ENCODE measurements around the gene TUG1.

Gene TUG1
- total RNA-seq: 119 to 170 (median 129) reads per million in 3 donors

GRCh38 chr22:30968924-30969531 is at the start of gene TUG1:
TUG1 (plus strand) TSS chr22:30969265.
- Histone ChIP-seq H3K27me3 (replicated peaks; ENCODE audit: control insufficient read depth, insufficient read depth, low read length, poor library complexity, severe bottlenecking) (no peaks in the 10 kb centered on the region), H3K4me3 (ENCODE audit: insufficient read depth, low read depth, low read length, poor library complexity, severe bottlenecking) (peak within 1 kb of the TSS; percentile 70), H3K4me1 (ENCODE audit: control insufficient read depth, insufficient read depth, low read length, poor library complexity, severe bottlenecking) (peaks cover 13% of the 10 kb centered on the region), H3K27ac (ENCODE audit: insufficient read depth, low read length, poor library complexity, severe bottlenecking) (peak within 1 kb of the TSS; percentile 94), H3K9me3 (ENCODE audit: control insufficient read depth, low read length) (peaks cover 18% of the 10 kb centered on the region), H3K36me3 (ENCODE audit: control insufficient read depth, insufficient read depth, low read length) (peaks cover 31% of the 10 kb centered on the region)
- peak; percentile 95 to 97 (median 97) for DNase-seq

- Histone ChIP-seq H3K4me1 (ENCODE audit: control insufficient read depth, insufficient read depth, low read length, poor library complexity, severe bottlenecking) (peaks cover 5% of the 10 kb centered on the region), H3K4me3 (ENCODE audit: insufficient read depth, low read depth, low read length, poor library complexity, severe bottlenecking) (no peak overlapping the region), H3K36me3 (ENCODE audit: control insufficient read depth, insufficient read depth, low read length) (peaks cover 2% of the 10 kb centered on the region), H3K27me3 (replicated peaks; ENCODE audit: control insufficient read depth, insufficient read depth, low read length, poor library complexity, severe bottlenecking) (no peaks in the 10 kb centered on the region), H3K27ac (ENCODE audit: insufficient read depth, low read length, poor library complexity, severe bottlenecking) (no peak overlapping the region), H3K9me3 (ENCODE audit: control insufficient read depth, low read length) (no peaks in the 10 kb centered on the region)
- no peak for DNase-seq
Measured at GRCh38 chr22:30919973-30920372, 49.1 kb upstream of the TUG1 start.

- Histone ChIP-seq H3K36me3 (ENCODE audit: control insufficient read depth, insufficient read depth, low read length) (peaks cover 6% of the 10 kb centered on the region), H3K9me3 (ENCODE audit: control insufficient read depth, low read length) (no peaks in the 10 kb centered on the region), H3K4me1 (ENCODE audit: control insufficient read depth, insufficient read depth, low read length, poor library complexity, severe bottlenecking) (peaks cover 5% of the 10 kb centered on the region), H3K27ac (ENCODE audit: insufficient read depth, low read length, poor library complexity, severe bottlenecking) (no peak overlapping the region), H3K4me3 (ENCODE audit: insufficient read depth, low read depth, low read length, poor library complexity, severe bottlenecking) (no peak overlapping the region), H3K27me3 (replicated peaks; ENCODE audit: control insufficient read depth, insufficient read depth, low read length, poor library complexity, severe bottlenecking) (no peaks in the 10 kb centered on the region)
- DNase-seq: peak; percentile 55 to 74 (median 57)
Measured at GRCh38 chr22:30920407-30920806, 48.7 kb upstream of the TUG1 start.

GRCh38 chr22:30921108-30921507 is 48.0 kb upstream of the TUG1 start:
- no peaks in the 10 kb centered on the region for H3K9me3 ChIP-seq (ENCODE audit: control insufficient read depth, low read length)
- H3K4me1 ChIP-seq (ENCODE audit: control insufficient read depth, insufficient read depth, low read length, poor library complexity, severe bottlenecking): peaks cover 5% of the 10 kb centered on the region
- H3K27ac ChIP-seq (ENCODE audit: insufficient read depth, low read length, poor library complexity, severe bottlenecking): no peak overlapping the region
- no peaks in the 10 kb centered on the region for H3K27me3 ChIP-seq (replicated peaks; ENCODE audit: control insufficient read depth, insufficient read depth, low read length, poor library complexity, severe bottlenecking)
- peak overlapping the region; percentile 45 for H3K4me3 ChIP-seq (ENCODE audit: insufficient read depth, low read depth, low read length, poor library complexity, severe bottlenecking)
- H3K36me3 ChIP-seq (ENCODE audit: control insufficient read depth, insufficient read depth, low read length): peaks cover 13% of the 10 kb centered on the region
- DNase-seq: no peak

- DNase-seq: peak; percentile 58 to 78 (median 72)
- Histone ChIP-seq H3K36me3 (ENCODE audit: control insufficient read depth, insufficient read depth, low read length) (peaks cover 22% of the 10 kb centered on the region), H3K9me3 (ENCODE audit: control insufficient read depth, low read length) (no peaks in the 10 kb centered on the region), H3K27me3 (replicated peaks; ENCODE audit: control insufficient read depth, insufficient read depth, low read length, poor library complexity, severe bottlenecking) (no peaks in the 10 kb centered on the region), H3K4me1 (ENCODE audit: control insufficient read depth, insufficient read depth, low read length, poor library complexity, severe bottlenecking) (peaks cover 5% of the 10 kb centered on the region), H3K27ac (ENCODE audit: insufficient read depth, low read length, poor library complexity, severe bottlenecking) (peak overlapping the region; percentile 65), H3K4me3 (ENCODE audit: insufficient read depth, low read depth, low read length, poor library complexity, severe bottlenecking) (peak overlapping the region; percentile 45)
Measured at GRCh38 chr22:30922151-30922611, 46.9 kb upstream of the TUG1 start.

GRCh38 chr22:30923168-30923900 is 45.7 kb upstream of the TUG1 start:
- no peaks in the 10 kb centered on the region for H3K27me3 ChIP-seq (replicated peaks; ENCODE audit: control insufficient read depth, insufficient read depth, low read length, poor library complexity, severe bottlenecking)
- H3K36me3 ChIP-seq (ENCODE audit: control insufficient read depth, insufficient read depth, low read length): peaks cover 34% of the 10 kb centered on the region
- no peaks in the 10 kb centered on the region for H3K9me3 ChIP-seq (ENCODE audit: control insufficient read depth, low read length)
- H3K4me3 ChIP-seq (ENCODE audit: insufficient read depth, low read depth, low read length, poor library complexity, severe bottlenecking): no peak overlapping the region
- H3K27ac ChIP-seq (ENCODE audit: insufficient read depth, low read length, poor library complexity, severe bottlenecking): peak overlapping the region; percentile 5
- peaks cover 5% of the 10 kb centered on the region for H3K4me1 ChIP-seq (ENCODE audit: control insufficient read depth, insufficient read depth, low read length, poor library complexity, severe bottlenecking)
- DNase-seq: no peak

- Histone ChIP-seq H3K9me3 (ENCODE audit: control insufficient read depth, low read length) (no peaks in the 10 kb centered on the region), H3K27ac (ENCODE audit: insufficient read depth, low read length, poor library complexity, severe bottlenecking) (no peak overlapping the region), H3K27me3 (replicated peaks; ENCODE audit: control insufficient read depth, insufficient read depth, low read length, poor library complexity, severe bottlenecking) (no peaks in the 10 kb centered on the region), H3K36me3 (ENCODE audit: control insufficient read depth, insufficient read depth, low read length) (peaks cover 53% of the 10 kb centered on the region), H3K4me1 (ENCODE audit: control insufficient read depth, insufficient read depth, low read length, poor library complexity, severe bottlenecking) (peaks cover 5% of the 10 kb centered on the region), H3K4me3 (ENCODE audit: insufficient read depth, low read depth, low read length, poor library complexity, severe bottlenecking) (no peak overlapping the region)
- no peak for DNase-seq
Measured at GRCh38 chr22:30925667-30926066, 43.4 kb upstream of the TUG1 start.

- Histone ChIP-seq H3K4me1 (ENCODE audit: control insufficient read depth, insufficient read depth, low read length, poor library complexity, severe bottlenecking) (no peaks in the 10 kb centered on the region), H3K27ac (ENCODE audit: insufficient read depth, low read length, poor library complexity, severe bottlenecking) (no peak overlapping the region), H3K27me3 (replicated peaks; ENCODE audit: control insufficient read depth, insufficient read depth, low read length, poor library complexity, severe bottlenecking) (no peaks in the 10 kb centered on the region), H3K9me3 (ENCODE audit: control insufficient read depth, low read length) (no peaks in the 10 kb centered on the region), H3K36me3 (ENCODE audit: control insufficient read depth, insufficient read depth, low read length) (peaks cover 63% of the 10 kb centered on the region), H3K4me3 (ENCODE audit: insufficient read depth, low read depth, low read length, poor library complexity, severe bottlenecking) (no peak overlapping the region)
- no peak for DNase-seq
Measured at GRCh38 chr22:30926706-30927105, 42.4 kb upstream of the TUG1 start.

GRCh38 chr22:30927806-30928205 is 41.3 kb upstream of the TUG1 start:
- Histone ChIP-seq H3K27ac (ENCODE audit: insufficient read depth, low read length, poor library complexity, severe bottlenecking) (no peak overlapping the region), H3K9me3 (ENCODE audit: control insufficient read depth, low read length) (no peaks in the 10 kb centered on the region), H3K36me3 (ENCODE audit: control insufficient read depth, insufficient read depth, low read length) (peaks cover 74% of the 10 kb centered on the region), H3K27me3 (replicated peaks; ENCODE audit: control insufficient read depth, insufficient read depth, low read length, poor library complexity, severe bottlenecking) (no peaks in the 10 kb centered on the region), H3K4me1 (ENCODE audit: control insufficient read depth, insufficient read depth, low read length, poor library complexity, severe bottlenecking) (no peaks in the 10 kb centered on the region), H3K4me3 (ENCODE audit: insufficient read depth, low read depth, low read length, poor library complexity, severe bottlenecking) (no peak overlapping the region)
- DNase-seq: no peak

GRCh38 chr22:30928401-30928800 is 40.7 kb upstream of the TUG1 start:
- no peak for DNase-seq
- no peak overlapping the region for H3K4me3 ChIP-seq (ENCODE audit: insufficient read depth, low read depth, low read length, poor library complexity, severe bottlenecking)
- H3K4me1 ChIP-seq (ENCODE audit: control insufficient read depth, insufficient read depth, low read length, poor library complexity, severe bottlenecking): no peaks in the 10 kb centered on the region
- H3K9me3 ChIP-seq (ENCODE audit: control insufficient read depth, low read length): no peaks in the 10 kb centered on the region
- no peaks in the 10 kb centered on the region for H3K27me3 ChIP-seq (replicated peaks; ENCODE audit: control insufficient read depth, insufficient read depth, low read length, poor library complexity, severe bottlenecking)
- H3K27ac ChIP-seq (ENCODE audit: insufficient read depth, low read length, poor library complexity, severe bottlenecking): no peak overlapping the region
- H3K36me3 ChIP-seq (ENCODE audit: control insufficient read depth, insufficient read depth, low read length): peaks cover 80% of the 10 kb centered on the region
